Kidney epithelial cell (primary cell): ENCODE measurements around the gene WNT3A. TPM values are rescaled to one million over a fixed set of nuclear protein-coding genes. Genes with fewer than 3 reads are reported as not detected.

ENCODE experiments used
- DNase-seq: peaks from one replicate; pipeline ENCODE4 v3.0.0-alpha.2; 2010; ENCODE audit warnings: low read depth
- H3K27me3 ChIP-seq: 2 replicates; pipeline ENCODE4 v1.6.0; 2011; ENCODE audit warnings: low read length; ENCODE audit not compliant: control insufficient read depth, insufficient read depth
- H3K36me3 ChIP-seq: 2 replicates; pipeline ENCODE4 v1.5.1; 2011; ENCODE audit warnings: low read length; ENCODE audit not compliant: control insufficient read depth, insufficient read depth
- H3K4me3 ChIP-seq: 2 replicates; pipeline ENCODE4 v1.5.1; 2011; ENCODE audit warnings: low read depth, mild to moderate bottlenecking, control low read depth, low read length
- CTCF ChIP-seq: IDR thresholded peaks from 2 replicates; pipeline ENCODE4 v1.5.1; 2011; ENCODE audit warnings: mild to moderate bottlenecking, moderate library complexity, low read length, control low read depth, inconsistent platforms; ENCODE audit not compliant: insufficient read depth, poor library complexity, severe bottlenecking
- total RNA-seq: library from RNA; depleted of rRNA; stranded (reverse); fragments of >200 nt; gene quantifications from 2 replicates; pipeline ENCODE4 v1.2.3, GENCODE V29; 2015

Gene WNT3A
- total RNA-seq, 1 donor from 2014 or later, result not detected

GRCh38 chr1:228033376-228033775 lies 26.6 kb downstream of the WNT3A start:
- Histone ChIP-seq H3K27me3 (peaks cover 18% of the 10 kb centered on the region), H3K4me3 (no peak overlapping the region), H3K36me3 (no peaks in the 10 kb centered on the region)
- DNase-seq, result no peak
- no peak for TF ChIP-seq CTCF

- no peak for DNase-seq
- Histone ChIP-seq H3K4me3 (no peak overlapping the region), H3K36me3 (no peaks in the 10 kb centered on the region), H3K27me3 (peaks cover 36% of the 10 kb centered on the region)
- TF ChIP-seq CTCF, result no peak
Measured at GRCh38 chr1:228034954-228035837, 28.4 kb downstream of the WNT3A start.

- Histone ChIP-seq H3K27me3 (peaks cover 36% of the 10 kb centered on the region), H3K36me3 (no peaks in the 10 kb centered on the region), H3K4me3 (no peak overlapping the region)
- no peak for DNase-seq
- no peak for TF ChIP-seq CTCF
Measured at GRCh38 chr1:228035844-228036243, 29.0 kb downstream of the WNT3A start.

GRCh38 chr1:228036701-228037231 lies 30.0 kb downstream of the WNT3A start:
- H3K27me3 ChIP-seq, result peaks cover 38% of the 10 kb centered on the region
- H3K36me3 ChIP-seq, result no peaks in the 10 kb centered on the region
- DNase-seq, result no peak
- no peak for TF ChIP-seq CTCF
- no peak overlapping the region for H3K4me3 ChIP-seq

DNA sequence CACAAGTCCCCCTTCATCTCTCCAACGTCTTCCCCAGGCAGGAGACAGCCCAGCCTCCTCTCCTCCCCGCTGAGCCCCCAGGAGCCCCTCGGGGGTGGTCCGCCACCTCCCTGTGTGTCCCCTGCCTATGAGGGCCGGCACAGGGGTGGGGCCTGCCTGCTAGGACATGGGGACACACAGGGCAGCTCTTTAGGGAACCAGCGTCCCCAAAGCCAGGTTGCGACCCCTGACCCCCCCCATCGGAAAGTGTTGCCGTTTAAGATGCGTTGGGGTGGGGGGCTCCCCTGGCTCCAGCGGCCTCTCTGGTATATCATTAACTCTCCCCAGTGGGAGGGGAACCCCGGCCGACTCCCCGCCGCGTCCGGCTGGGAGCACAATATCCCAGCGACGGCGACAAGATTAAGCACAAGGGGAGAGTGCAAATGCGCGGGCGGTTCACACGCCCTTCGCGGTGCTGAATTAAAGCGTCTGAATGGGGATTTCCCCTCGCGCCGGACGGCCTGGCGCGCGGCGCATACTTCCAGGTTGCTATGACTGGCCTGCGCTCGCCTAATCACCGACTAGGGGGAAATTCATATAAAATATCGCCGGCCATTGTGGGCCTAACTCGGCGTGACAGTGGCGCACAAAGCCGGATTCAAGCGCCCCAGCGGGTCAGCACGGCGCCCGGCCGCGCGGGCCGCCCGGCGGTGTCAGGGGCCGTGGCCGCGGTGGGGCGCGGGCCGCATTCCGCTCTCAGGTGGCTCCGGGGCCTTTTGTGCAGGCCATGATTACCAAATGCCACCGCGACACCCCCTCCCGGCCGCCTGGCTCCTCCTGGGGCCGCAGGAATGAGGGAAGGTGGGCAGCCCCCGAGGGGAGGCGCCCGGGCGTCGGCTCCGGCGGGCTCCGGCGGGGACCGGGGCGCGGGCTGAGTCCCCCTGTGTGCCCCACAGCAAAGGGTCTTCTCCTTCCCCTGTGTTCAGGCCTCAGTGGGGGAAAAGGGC lies 30.9 kb downstream of the WNT3A start:
- no peaks in the 10 kb centered on the region for H3K36me3 ChIP-seq
- TF ChIP-seq CTCF, result no peak
- peak overlapping the region; percentile 5 for H3K4me3 ChIP-seq
- no peak for DNase-seq
- H3K27me3 ChIP-seq, result peaks cover 38% of the 10 kb centered on the region
